H1 (cell line): ENCODE results near the gene TAC4. TPM values are rescaled to one million over a fixed set of nuclear protein-coding genes. Genes with fewer than 3 reads are reported as not detected.

Experiments used
- KDM1A ChIP-seq: fragments of 200-600, 300-600 bp; sonication (generic); IDR thresholded peaks from 2 replicates; pipeline ENCODE4 v1.7.1; 2016; ENCODE audit warnings: mild to moderate bottlenecking, low read length, borderline replicate concordance
- SIN3A ChIP-seq, 2 experiments: IDR thresholded peaks in 1 of 2; conservative IDR thresholded peaks in 1 of 2; 2 replicates each; pipeline ENCODE4 v1.6.1; 2011 to 2012; ENCODE audit warnings: low read length in 2 of 2, improper control_type of control experiment in 1 of 2, low read depth in 1 of 2, mild to moderate bottlenecking in 1 of 2
- SIX5 ChIP-seq: IDR thresholded peaks from 2 replicates; pipeline ENCODE4 v1.6.1; 2011; ENCODE audit warnings: mild to moderate bottlenecking, low read depth, low read length
- TAF1 ChIP-seq: IDR thresholded peaks from 2 replicates; pipeline ENCODE4 v1.6.1; 2011; ENCODE audit warnings: mild to moderate bottlenecking, low read depth, low read length
- polyA plus RNA-seq, 7 experiments: library from polyadenylated mRNA; depleted of rRNA in 3 of 7; stranded (reverse) in 5 of 7; unstranded in 2 of 7; fragments of >200 nt in 5 of 7; fragments of 200-250 nt in 2 of 7; gene quantifications; 1 replicate in 5 of 7; 2 replicates in 1 of 7; 4 replicates in 1 of 7; pipeline versions ENCODE4 v1.2.1 to v1.2.3, GENCODE V29; 2011 to 2013; ENCODE audit warnings: missing spikeins in 2 of 7, mixed read lengths in 2 of 7
- total RNA-seq: library from RNA; stranded (reverse); fragmentation: NEBNext Ultra II Directional; extraction: Animal tissue kit (Norgen Biotek cat#: 25700); gene quantifications from 2 replicates; pipeline ENCODE4 v1.2.1, GENCODE V29; 2021
- TF ChIP-seq, protein P1 (sequence below): fragments of 300-600 bp; sonication (generic); IDR thresholded peaks from 2 replicates; pipeline ENCODE4 v1.7.1; 2012; ENCODE audit warnings: low read length, moderate library complexity, mild to moderate bottlenecking, inconsistent platforms; ENCODE audit not compliant: insufficient replicate concordance
- TF ChIP-seq, protein P2 (sequence below): IDR thresholded peaks from 2 replicates; pipeline ENCODE4 v1.6.1; 2012; ENCODE audit warnings: low read length, inconsistent platforms
- TF ChIP-seq, protein P3 (sequence below), 3 experiments: IDR thresholded peaks; 1 replicate in 2 of 3; 2 replicates in 1 of 3; pipeline versions ENCODE4 v1.5.1 to v1.6.1; 2011; ENCODE audit warnings: low read length in 3 of 3, mild to moderate bottlenecking in 3 of 3, inconsistent platforms in 2 of 3, low read depth in 1 of 3, moderate library complexity in 1 of 3; ENCODE audit not compliant: insufficient read depth in 1 of 3; ENCODE audit errors: control extremely low read depth in 1 of 3

TAC4 gene
- total and polyA plus RNA-seq, 2 of the 8 experiments (the other 6 are each of a cell fraction or from before 2014, with no cell fraction given): 0.15 TPM; not detected in 1

DNA sequence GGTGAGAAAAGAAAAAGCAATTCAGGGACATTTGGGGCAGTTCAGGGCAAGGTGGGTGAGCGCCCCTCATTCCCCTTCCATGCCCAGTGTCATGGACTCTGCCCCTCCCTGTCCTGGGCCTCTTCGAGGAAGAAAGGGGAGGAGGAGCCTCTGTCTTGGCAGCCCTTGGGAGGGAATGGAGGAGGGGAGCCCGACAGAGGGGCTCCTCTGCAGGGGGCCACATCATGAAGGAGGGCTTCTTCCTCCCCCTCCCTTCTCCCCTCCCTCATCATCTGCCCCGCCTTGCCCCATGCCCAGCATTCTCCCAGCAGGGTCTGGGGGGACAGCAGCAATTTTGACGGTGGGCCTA is 33.2 kb upstream of the TAC4 start (continued):
- TF ChIP-seq, protein P1, sequence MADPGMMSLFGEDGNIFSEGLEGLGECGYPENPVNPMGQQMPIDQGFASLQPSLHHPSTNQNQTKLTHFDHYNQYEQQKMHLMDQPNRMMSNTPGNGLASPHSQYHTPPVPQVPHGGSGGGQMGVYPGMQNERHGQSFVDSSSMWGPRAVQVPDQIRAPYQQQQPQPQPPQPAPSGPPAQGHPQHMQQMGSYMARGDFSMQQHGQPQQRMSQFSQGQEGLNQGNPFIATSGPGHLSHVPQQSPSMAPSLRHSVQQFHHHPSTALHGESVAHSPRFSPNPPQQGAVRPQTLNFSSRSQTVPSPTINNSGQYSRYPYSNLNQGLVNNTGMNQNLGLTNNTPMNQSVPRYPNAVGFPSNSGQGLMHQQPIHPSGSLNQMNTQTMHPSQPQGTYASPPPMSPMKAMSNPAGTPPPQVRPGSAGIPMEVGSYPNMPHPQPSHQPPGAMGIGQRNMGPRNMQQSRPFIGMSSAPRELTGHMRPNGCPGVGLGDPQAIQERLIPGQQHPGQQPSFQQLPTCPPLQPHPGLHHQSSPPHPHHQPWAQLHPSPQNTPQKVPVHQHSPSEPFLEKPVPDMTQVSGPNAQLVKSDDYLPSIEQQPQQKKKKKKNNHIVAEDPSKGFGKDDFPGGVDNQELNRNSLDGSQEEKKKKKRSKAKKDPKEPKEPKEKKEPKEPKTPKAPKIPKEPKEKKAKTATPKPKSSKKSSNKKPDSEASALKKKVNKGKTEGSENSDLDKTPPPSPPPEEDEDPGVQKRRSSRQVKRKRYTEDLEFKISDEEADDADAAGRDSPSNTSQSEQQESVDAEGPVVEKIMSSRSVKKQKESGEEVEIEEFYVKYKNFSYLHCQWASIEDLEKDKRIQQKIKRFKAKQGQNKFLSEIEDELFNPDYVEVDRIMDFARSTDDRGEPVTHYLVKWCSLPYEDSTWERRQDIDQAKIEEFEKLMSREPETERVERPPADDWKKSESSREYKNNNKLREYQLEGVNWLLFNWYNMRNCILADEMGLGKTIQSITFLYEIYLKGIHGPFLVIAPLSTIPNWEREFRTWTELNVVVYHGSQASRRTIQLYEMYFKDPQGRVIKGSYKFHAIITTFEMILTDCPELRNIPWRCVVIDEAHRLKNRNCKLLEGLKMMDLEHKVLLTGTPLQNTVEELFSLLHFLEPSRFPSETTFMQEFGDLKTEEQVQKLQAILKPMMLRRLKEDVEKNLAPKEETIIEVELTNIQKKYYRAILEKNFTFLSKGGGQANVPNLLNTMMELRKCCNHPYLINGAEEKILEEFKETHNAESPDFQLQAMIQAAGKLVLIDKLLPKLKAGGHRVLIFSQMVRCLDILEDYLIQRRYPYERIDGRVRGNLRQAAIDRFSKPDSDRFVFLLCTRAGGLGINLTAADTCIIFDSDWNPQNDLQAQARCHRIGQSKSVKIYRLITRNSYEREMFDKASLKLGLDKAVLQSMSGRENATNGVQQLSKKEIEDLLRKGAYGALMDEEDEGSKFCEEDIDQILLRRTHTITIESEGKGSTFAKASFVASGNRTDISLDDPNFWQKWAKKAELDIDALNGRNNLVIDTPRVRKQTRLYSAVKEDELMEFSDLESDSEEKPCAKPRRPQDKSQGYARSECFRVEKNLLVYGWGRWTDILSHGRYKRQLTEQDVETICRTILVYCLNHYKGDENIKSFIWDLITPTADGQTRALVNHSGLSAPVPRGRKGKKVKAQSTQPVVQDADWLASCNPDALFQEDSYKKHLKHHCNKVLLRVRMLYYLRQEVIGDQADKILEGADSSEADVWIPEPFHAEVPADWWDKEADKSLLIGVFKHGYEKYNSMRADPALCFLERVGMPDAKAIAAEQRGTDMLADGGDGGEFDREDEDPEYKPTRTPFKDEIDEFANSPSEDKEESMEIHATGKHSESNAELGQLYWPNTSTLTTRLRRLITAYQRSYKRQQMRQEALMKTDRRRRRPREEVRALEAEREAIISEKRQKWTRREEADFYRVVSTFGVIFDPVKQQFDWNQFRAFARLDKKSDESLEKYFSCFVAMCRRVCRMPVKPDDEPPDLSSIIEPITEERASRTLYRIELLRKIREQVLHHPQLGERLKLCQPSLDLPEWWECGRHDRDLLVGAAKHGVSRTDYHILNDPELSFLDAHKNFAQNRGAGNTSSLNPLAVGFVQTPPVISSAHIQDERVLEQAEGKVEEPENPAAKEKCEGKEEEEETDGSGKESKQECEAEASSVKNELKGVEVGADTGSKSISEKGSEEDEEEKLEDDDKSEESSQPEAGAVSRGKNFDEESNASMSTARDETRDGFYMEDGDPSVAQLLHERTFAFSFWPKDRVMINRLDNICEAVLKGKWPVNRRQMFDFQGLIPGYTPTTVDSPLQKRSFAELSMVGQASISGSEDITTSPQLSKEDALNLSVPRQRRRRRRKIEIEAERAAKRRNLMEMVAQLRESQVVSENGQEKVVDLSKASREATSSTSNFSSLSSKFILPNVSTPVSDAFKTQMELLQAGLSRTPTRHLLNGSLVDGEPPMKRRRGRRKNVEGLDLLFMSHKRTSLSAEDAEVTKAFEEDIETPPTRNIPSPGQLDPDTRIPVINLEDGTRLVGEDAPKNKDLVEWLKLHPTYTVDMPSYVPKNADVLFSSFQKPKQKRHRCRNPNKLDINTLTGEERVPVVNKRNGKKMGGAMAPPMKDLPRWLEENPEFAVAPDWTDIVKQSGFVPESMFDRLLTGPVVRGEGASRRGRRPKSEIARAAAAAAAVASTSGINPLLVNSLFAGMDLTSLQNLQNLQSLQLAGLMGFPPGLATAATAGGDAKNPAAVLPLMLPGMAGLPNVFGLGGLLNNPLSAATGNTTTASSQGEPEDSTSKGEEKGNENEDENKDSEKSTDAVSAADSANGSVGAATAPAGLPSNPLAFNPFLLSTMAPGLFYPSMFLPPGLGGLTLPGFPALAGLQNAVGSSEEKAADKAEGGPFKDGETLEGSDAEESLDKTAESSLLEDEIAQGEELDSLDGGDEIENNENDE: no peak
- TF ChIP-seq, protein P2, sequence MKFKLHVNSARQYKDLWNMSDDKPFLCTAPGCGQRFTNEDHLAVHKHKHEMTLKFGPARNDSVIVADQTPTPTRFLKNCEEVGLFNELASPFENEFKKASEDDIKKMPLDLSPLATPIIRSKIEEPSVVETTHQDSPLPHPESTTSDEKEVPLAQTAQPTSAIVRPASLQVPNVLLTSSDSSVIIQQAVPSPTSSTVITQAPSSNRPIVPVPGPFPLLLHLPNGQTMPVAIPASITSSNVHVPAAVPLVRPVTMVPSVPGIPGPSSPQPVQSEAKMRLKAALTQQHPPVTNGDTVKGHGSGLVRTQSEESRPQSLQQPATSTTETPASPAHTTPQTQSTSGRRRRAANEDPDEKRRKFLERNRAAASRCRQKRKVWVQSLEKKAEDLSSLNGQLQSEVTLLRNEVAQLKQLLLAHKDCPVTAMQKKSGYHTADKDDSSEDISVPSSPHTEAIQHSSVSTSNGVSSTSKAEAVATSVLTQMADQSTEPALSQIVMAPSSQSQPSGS: no peak
- TF ChIP-seq SIN3A (conservative IDR thresholded peaks at IDR 0.05 in 1 of 2, IDR thresholded peaks at IDR 0.05 in 1 of 2; ENCODE audit: low read depth in 1 of 2, low read length in 2 of 2) (no peak), TAF1 (no peak), KDM1A (no peak), SIX5 (no peak)
- TF ChIP-seq, protein P3, sequence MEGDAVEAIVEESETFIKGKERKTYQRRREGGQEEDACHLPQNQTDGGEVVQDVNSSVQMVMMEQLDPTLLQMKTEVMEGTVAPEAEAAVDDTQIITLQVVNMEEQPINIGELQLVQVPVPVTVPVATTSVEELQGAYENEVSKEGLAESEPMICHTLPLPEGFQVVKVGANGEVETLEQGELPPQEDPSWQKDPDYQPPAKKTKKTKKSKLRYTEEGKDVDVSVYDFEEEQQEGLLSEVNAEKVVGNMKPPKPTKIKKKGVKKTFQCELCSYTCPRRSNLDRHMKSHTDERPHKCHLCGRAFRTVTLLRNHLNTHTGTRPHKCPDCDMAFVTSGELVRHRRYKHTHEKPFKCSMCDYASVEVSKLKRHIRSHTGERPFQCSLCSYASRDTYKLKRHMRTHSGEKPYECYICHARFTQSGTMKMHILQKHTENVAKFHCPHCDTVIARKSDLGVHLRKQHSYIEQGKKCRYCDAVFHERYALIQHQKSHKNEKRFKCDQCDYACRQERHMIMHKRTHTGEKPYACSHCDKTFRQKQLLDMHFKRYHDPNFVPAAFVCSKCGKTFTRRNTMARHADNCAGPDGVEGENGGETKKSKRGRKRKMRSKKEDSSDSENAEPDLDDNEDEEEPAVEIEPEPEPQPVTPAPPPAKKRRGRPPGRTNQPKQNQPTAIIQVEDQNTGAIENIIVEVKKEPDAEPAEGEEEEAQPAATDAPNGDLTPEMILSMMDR (IDR thresholded peaks at IDR 0.05; ENCODE audit: control extremely low read depth in 1 of 3, insufficient read depth in 1 of 3, low read depth in 1 of 3, low read length in 3 of 3): no peak
